ENCODE measurements around the gene PSMD12. TPM values are rescaled to one million over a fixed set of nuclear protein-coding genes. Genes with fewer than 3 reads are reported as not detected.

Gene PSMD12
- total and polyA plus RNA-seq, 9 of the 15 experiments (the other 6 are each of a cell fraction or from before 2014, with no cell fraction given) = 36.6 to 150 (median 65.5) TPM

- TF ChIP-seq ZNF318 (IDR thresholded peaks at IDR 0.05; ENCODE audit: borderline replicate concordance in 1 of 2, low read depth in 1 of 2) (no peak), SIN3B (IDR thresholded peaks at IDR 0.05; ENCODE audit: low read depth) (peak; percentile 86), VEZF1 (CRISPR knock-in tag; IDR thresholded peaks at IDR 0.05) (peak; percentile 43; the same call in 1 of the 2 replicates), NR2C2 (CRISPR knock-in tag; IDR thresholded peaks at IDR 0.05) (no peak; the same call in 1 of the 2 replicates), NR2C2 (tag; IDR thresholded peaks at IDR 0.05) (no peak), ZNF79 (CRISPR knock-in tag; IDR thresholded peaks at IDR 0.05; ENCODE audit: low read depth) (no peak), ZNF398 (CRISPR knock-in tag; IDR thresholded peaks at IDR 0.05) (no peak), ADNP (tag; IDR thresholded peaks at IDR 0.05) (no peak), NCOR1 (IDR thresholded peaks at IDR 0.05) (no peak; the same call in 1 of the 2 replicates), MCM3 (IDR thresholded peaks at IDR 0.05) (no peak), MEF2A (IDR thresholded peaks at IDR 0.05; ENCODE audit: control insufficient read depth, low read depth, low read length) (no peak)
- TF ChIP-seq, protein P1, sequence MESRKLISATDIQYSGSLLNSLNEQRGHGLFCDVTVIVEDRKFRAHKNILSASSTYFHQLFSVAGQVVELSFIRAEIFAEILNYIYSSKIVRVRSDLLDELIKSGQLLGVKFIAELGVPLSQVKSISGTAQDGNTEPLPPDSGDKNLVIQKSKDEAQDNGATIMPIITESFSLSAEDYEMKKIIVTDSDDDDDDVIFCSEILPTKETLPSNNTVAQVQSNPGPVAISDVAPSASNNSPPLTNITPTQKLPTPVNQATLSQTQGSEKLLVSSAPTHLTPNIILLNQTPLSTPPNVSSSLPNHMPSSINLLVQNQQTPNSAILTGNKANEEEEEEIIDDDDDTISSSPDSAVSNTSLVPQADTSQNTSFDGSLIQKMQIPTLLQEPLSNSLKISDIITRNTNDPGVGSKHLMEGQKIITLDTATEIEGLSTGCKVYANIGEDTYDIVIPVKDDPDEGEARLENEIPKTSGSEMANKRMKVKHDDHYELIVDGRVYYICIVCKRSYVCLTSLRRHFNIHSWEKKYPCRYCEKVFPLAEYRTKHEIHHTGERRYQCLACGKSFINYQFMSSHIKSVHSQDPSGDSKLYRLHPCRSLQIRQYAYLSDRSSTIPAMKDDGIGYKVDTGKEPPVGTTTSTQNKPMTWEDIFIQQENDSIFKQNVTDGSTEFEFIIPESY (CRISPR knock-in tag; IDR thresholded peaks at IDR 0.05) = no peak
Observed at GRCh38 chr17:67366193-67367157, at the start of gene PSMD12 (continued).

Measured in K562 (cell line).